HEK293 (cell line): ENCODE results near the gene SMIM20.

Experiments used
- CTCF ChIA-PET: fragments of 350-600 bp; formaldehyde crosslinking; extraction: SDS; loops from one replicate; lab custom pipeline; 2021; ENCODE audit warnings: antibody characterized with exemption; lab: Yijun Ruan, JAX
- POLR2A ChIA-PET: fragments of 300-600 bp; formaldehyde crosslinking; extraction: SDS; loops from one replicate; lab custom pipeline; 2020; ENCODE audit warnings: antibody characterized with exemption, inconsistent platforms; lab: Yijun Ruan, JAX
- H3K27ac ChIP-seq: fragments of 200-500 bp; sonication (Bioruptor generic); 2 replicates; pipeline ENCODE4 v1.5.1; 2014; ENCODE audit warnings: low read depth, low read length, control low read depth, inconsistent platforms; ENCODE audit errors: extremely low read depth
- H3K36me3 ChIP-seq, 2 experiments: fragments of 200-500 bp in 1 of 2; sonication (Bioruptor generic) in 1 of 2; 1 replicate in 1 of 2; 2 replicates in 1 of 2; pipeline ENCODE4 v1.5.1; 2014 to 2017; ENCODE audit warnings: inconsistent platforms in 2 of 2, low read length in 2 of 2; ENCODE audit not compliant: control insufficient read depth in 2 of 2, insufficient read depth in 1 of 2
- H3K4me1 ChIP-seq: fragments of 200-500 bp; sonication (Bioruptor generic); 2 replicates; pipeline ENCODE4 v1.5.1; 2014; ENCODE audit warnings: mild to moderate bottlenecking, low read length, inconsistent platforms; ENCODE audit not compliant: control insufficient read depth, insufficient read depth
- H3K4me3 ChIP-seq: 2 replicates; pipeline ENCODE4 v1.5.1; 2011; ENCODE audit warnings: low read depth, mild to moderate bottlenecking, control low read depth, low read length, moderate library complexity
- H3K9me3 ChIP-seq: fragments of 200-500 bp; sonication (Bioruptor generic); 2 replicates; pipeline ENCODE4 v1.5.1; 2014; ENCODE audit warnings: low read depth, low read length, inconsistent platforms; ENCODE audit not compliant: control insufficient read depth, insufficient read depth
- BCL6B ChIP-seq: fragments of 450-650 bp; formaldehyde crosslinking; IDR thresholded peaks from 2 replicates; pipeline ENCODE4 v1.5.1; 2017; ENCODE audit warnings: missing biosample characterization, missing genetic modification characterization
- ELK4 ChIP-seq: IDR thresholded peaks from 2 replicates; pipeline ENCODE4 v1.6.1; 2011; ENCODE audit warnings: mild to moderate bottlenecking, low read depth, low read length, borderline replicate concordance
- GLIS2 ChIP-seq: fragments of 450-650 bp; formaldehyde crosslinking; IDR thresholded peaks from 2 replicates; pipeline ENCODE4 v1.5.1; 2016; ENCODE audit warnings: missing biosample characterization, missing genetic modification characterization
- HOXA7 ChIP-seq: sonication (generic); formaldehyde crosslinking; IDR thresholded peaks from 2 replicates; pipeline ENCODE4 v1.8.1; 2022; ENCODE audit warnings: missing genetic modification reagents, borderline replicate concordance
- PATZ1 ChIP-seq: fragments of 450-650 bp; formaldehyde crosslinking; IDR thresholded peaks from 2 replicates; pipeline ENCODE4 v1.5.1; 2016; ENCODE audit warnings: missing biosample characterization, missing genetic modification characterization
- TSHZ1 ChIP-seq: fragments of 450-650 bp; formaldehyde crosslinking; IDR thresholded peaks from 2 replicates; pipeline ENCODE4 v1.5.1; 2016; ENCODE audit warnings: missing biosample characterization, missing genetic modification characterization, borderline replicate concordance
- ZBTB44 ChIP-seq: fragments of 450-650 bp; IDR thresholded peaks from 2 replicates; pipeline ENCODE4 v1.5.1; 2018; ENCODE audit warnings: missing biosample characterization, mild to moderate bottlenecking, missing genetic modification characterization
- ZBTB7A ChIP-seq: fragments of 450-650 bp; formaldehyde crosslinking; IDR thresholded peaks from 2 replicates; pipeline ENCODE4 v1.5.1; 2016; ENCODE audit warnings: low read depth, missing biosample characterization, missing genetic modification characterization
- ZEB2 ChIP-seq: fragments of 450-650 bp; formaldehyde crosslinking; IDR thresholded peaks from 2 replicates; pipeline ENCODE4 v1.5.1; 2016; ENCODE audit warnings: missing biosample characterization, missing genetic modification characterization
- ZNF175 ChIP-seq: fragments of 450-650 bp; formaldehyde crosslinking; IDR thresholded peaks from 2 replicates; pipeline ENCODE4 v1.5.1; 2016; ENCODE audit warnings: missing biosample characterization, missing genetic modification characterization
- ZNF423 ChIP-seq: fragments of 450-650 bp; formaldehyde crosslinking; IDR thresholded peaks from 2 replicates; pipeline ENCODE4 v1.5.1; 2016; ENCODE audit warnings: missing biosample characterization, missing genetic modification characterization
- ZNF555 ChIP-seq: fragments of 450-650 bp; formaldehyde crosslinking; conservative IDR thresholded peaks from 2 replicates; pipeline ENCODE4 v1.5.1; 2017; ENCODE audit warnings: missing biosample characterization, mild to moderate bottlenecking, missing genetic modification characterization, inconsistent platforms
- ZNF621 ChIP-seq: fragments of 450-650 bp; formaldehyde crosslinking; IDR thresholded peaks from 2 replicates; pipeline ENCODE4 v1.5.1; 2017; ENCODE audit warnings: missing biosample characterization, missing genetic modification characterization
- ZNF623 ChIP-seq: fragments of 450-650 bp; formaldehyde crosslinking; IDR thresholded peaks from 2 replicates; pipeline ENCODE4 v1.5.1; 2016; ENCODE audit warnings: missing biosample characterization, missing genetic modification characterization
- ZNF704 ChIP-seq: fragments of 450-650 bp; formaldehyde crosslinking; IDR thresholded peaks from 2 replicates; pipeline ENCODE4 v1.5.1; 2016; ENCODE audit warnings: missing biosample characterization, missing genetic modification characterization
- ZSCAN16 ChIP-seq: fragments of 450-650 bp; formaldehyde crosslinking; IDR thresholded peaks from 2 replicates; pipeline ENCODE4 v1.5.1; 2016; ENCODE audit warnings: missing biosample characterization, missing genetic modification characterization
- ZSCAN18 ChIP-seq: fragments of 450-650 bp; formaldehyde crosslinking; IDR thresholded peaks from 2 replicates; pipeline ENCODE4 v1.5.1; 2016; ENCODE audit warnings: missing biosample characterization, missing genetic modification characterization
- ZSCAN23 ChIP-seq: fragments of 450-650 bp; formaldehyde crosslinking; IDR thresholded peaks from 2 replicates; pipeline ENCODE4 v1.5.1; 2016; ENCODE audit warnings: missing biosample characterization, missing genetic modification characterization

The SMIM20 gene

GRCh38 chr4:25919676-25920075 is 5.7 kb downstream of the SMIM20 start:
- no peak for TF ChIP-seq ZNF704 (tag by site-specific recombination)
- TF ChIP-seq GLIS2: no peak
- no peak for TF ChIP-seq ZSCAN16 (tag by site-specific recombination)
- TF ChIP-seq ZBTB7A (tag by site-specific recombination): no peak
- TF ChIP-seq ZNF423 (tag by site-specific recombination): no peak
- no peak for TF ChIP-seq ZNF621 (tag by site-specific recombination)
- no peak for TF ChIP-seq ZSCAN18 (tag by site-specific recombination)
- no peak for TF ChIP-seq ZEB2
- no peak for TF ChIP-seq ZNF555 (tag by site-specific recombination)
- no peak for TF ChIP-seq HOXA7 (CRISPR knock-in tag)
- no peak for TF ChIP-seq ZBTB44 (tag by site-specific recombination)
- TF ChIP-seq PATZ1 (tag by site-specific recombination): no peak
- TF ChIP-seq ZNF623 (tag by site-specific recombination): no peak
- no peak for TF ChIP-seq ELK4
- no peak for TF ChIP-seq BCL6B
- TF ChIP-seq TSHZ1 (tag by site-specific recombination): no peak
- no peak for TF ChIP-seq ZNF175 (tag by site-specific recombination)
- TF ChIP-seq ZSCAN23 (tag by site-specific recombination): no peak
- Histone ChIP-seq H3K9me3 (no peaks in the 10 kb centered on the region), H3K4me1 (no peaks in the 10 kb centered on the region), H3K4me3 (no peak overlapping the region), H3K27ac (no peak overlapping the region), H3K36me3 (peaks cover 0 to 4% of the 10 kb centered on the region in 2 experiments; a peak in 1 of 3 replicates)
- CTCF ChIA-PET: no interaction called here
- POLR2A ChIA-PET: no interaction called here
